NCI-H1048 (cell line): ENCODE measurements around the gene IL36RN.

Experiments
- DNase-seq: peaks from one replicate; lab custom pipeline; 2025; lab: John Stamatoyannopoulos, UW

IL36RN gene

GRCh38 chr2:113050921-113051895, 7.8 kb upstream of the IL36RN start:
- no peak for DNase-seq

- DNase-seq = no peak
Measured at GRCh38 chr2:113052396-113052917, 6.5 kb upstream of the IL36RN start, which contains the start of gene IL36B. Gene IL36B, minus strand, starts transcription at chr2:113052867.

GRCh38 chr2:113053666-113054065, 5.3 kb upstream of the IL36RN start:
- DNase-seq = no peak

GRCh38 chr2:113054066-113054465, 4.9 kb upstream of the IL36RN start:
- no peak for DNase-seq

GRCh38 chr2:113056521-113056920, 2.5 kb upstream of the IL36RN start:
- no peak for DNase-seq

- no peak for DNase-seq
Measured at GRCh38 chr2:113057117-113057516, 1.9 kb upstream of the IL36RN start.

GRCh38 chr2:113058411-113058994, 495 bp upstream of the IL36RN start:
- no peak for DNase-seq

- no peak for DNase-seq
Measured at GRCh38 chr2:113060396-113060795, 1.4 kb downstream of the IL36RN start.

- DNase-seq = no peak
Measured at GRCh38 chr2:113060796-113061195, 1.8 kb downstream of the IL36RN start.

GRCh38 chr2:113061241-113061640, 2.2 kb downstream of the IL36RN start:
- DNase-seq = no peak

GRCh38 chr2:113061896-113062770, 3.1 kb downstream of the IL36RN start:
- DNase-seq = no peak

- no peak for DNase-seq
Measured at GRCh38 chr2:113064281-113064680, 5.3 kb downstream of the IL36RN start.

GRCh38 chr2:113064898-113065297, 5.9 kb downstream of the IL36RN start:
- no peak for DNase-seq

- DNase-seq = no peak
Measured at GRCh38 chr2:113067681-113068080, 8.7 kb downstream of the IL36RN start, which contains the start of gene IL1F10. Gene IL1F10, plus strand, starts transcription at chr2:113067970. Its CDS starts 4,769 bp downstream, at chr2:113072739.

GRCh38 chr2:113068249-113068648, 9.3 kb downstream of the IL36RN start:
- no peak for DNase-seq

- DNase-seq = no peak
Measured at GRCh38 chr2:113068706-113069485, 9.9 kb downstream of the IL36RN start.

- DNase-seq = no peak
Measured at GRCh38 chr2:113069676-113070605, 10.9 kb downstream of the IL36RN start.

GRCh38 chr2:113070606-113070975, 11.6 kb downstream of the IL36RN start:
- no peak for DNase-seq

GRCh38 chr2:113072584-113072983, 13.6 kb downstream of the IL36RN start:
- DNase-seq = no peak

- DNase-seq = no peak
Measured at GRCh38 chr2:113073325-113073834, 14.4 kb downstream of the IL36RN start.
